ENCODE data around the gene RGS3.

RGS3 gene

GRCh38 chr9:113449376-113449775 lies 14.2 kb upstream of the RGS3 start:
- no peak for TF ChIP-seq CTCF (conservative IDR thresholded peaks at IDR 0.05; ENCODE audit: control insufficient read depth, insufficient read depth, low read depth, low read length)
- H3K4me3 ChIP-seq (ENCODE audit: control insufficient read depth, low read depth, low read length), result no peak overlapping the region
- peak; percentile 26 for DNase-seq (ENCODE audit: low read depth)

GRCh38 chr9:113452113-113452605 lies 11.4 kb upstream of the RGS3 start:
- TF ChIP-seq CTCF (conservative IDR thresholded peaks at IDR 0.05; ENCODE audit: control insufficient read depth, insufficient read depth, low read depth, low read length), result no peak
- DNase-seq (ENCODE audit: low read depth), result no peak
- no peak overlapping the region for H3K4me3 ChIP-seq (ENCODE audit: control insufficient read depth, low read depth, low read length)

GRCh38 chr9:113454914-113455761 lies 8.4 kb upstream of the RGS3 start:
- DNase-seq (ENCODE audit: low read depth), result peak; percentile 84
- no peak overlapping the region for H3K4me3 ChIP-seq (ENCODE audit: control insufficient read depth, low read depth, low read length)
- TF ChIP-seq CTCF (conservative IDR thresholded peaks at IDR 0.05; ENCODE audit: control insufficient read depth, insufficient read depth, low read depth, low read length), result no peak

- no peak for TF ChIP-seq CTCF (conservative IDR thresholded peaks at IDR 0.05; ENCODE audit: control insufficient read depth, insufficient read depth, low read depth, low read length)
- H3K4me3 ChIP-seq (ENCODE audit: control insufficient read depth, low read depth, low read length), result no peak overlapping the region
- no peak for DNase-seq (ENCODE audit: low read depth)
Observed at GRCh38 chr9:113456235-113456634, 7.3 kb upstream of the RGS3 start.

GRCh38 chr9:113461285-113461684 lies 2.2 kb upstream of the RGS3 start:
- H3K4me3 ChIP-seq (ENCODE audit: control insufficient read depth, low read depth, low read length), result no peak overlapping the region
- DNase-seq (ENCODE audit: low read depth), result no peak
- TF ChIP-seq CTCF (conservative IDR thresholded peaks at IDR 0.05; ENCODE audit: control insufficient read depth, insufficient read depth, low read depth, low read length), result no peak

GRCh38 chr9:113461943-113462342 lies 1.6 kb upstream of the RGS3 start:
- TF ChIP-seq CTCF (conservative IDR thresholded peaks at IDR 0.05; ENCODE audit: control insufficient read depth, insufficient read depth, low read depth, low read length), result no peak
- H3K4me3 ChIP-seq (ENCODE audit: control insufficient read depth, low read depth, low read length), result no peak overlapping the region
- no peak for DNase-seq (ENCODE audit: low read depth)
